Neural crest cell (in vitro differentiated cells): ENCODE data around the gene ATG9B. TPM values are rescaled to one million over a fixed set of nuclear protein-coding genes. Genes with fewer than 3 reads are reported as not detected.
"Not testable (repeated sequence)": the region's sequence is repeated elsewhere in the genome, so short reads cannot be mapped to it uniquely, and the experiment has no call there.

Experiments used
- DNase-seq: peaks from one replicate; pipeline ENCODE4 v3.0.0; 2021; ENCODE audit warnings: low read depth, mixed read lengths, low spot score
- H3K27ac Mint-ChIP-seq: one replicate; pipeline ENCODE4 v1.8.0; 2021; ENCODE audit warnings: mild to moderate bottlenecking, mixed read lengths; ENCODE audit not compliant: unreplicated experiment
- H3K27me3 Mint-ChIP-seq: 2 replicates; pipeline ENCODE4 v1.8.0; 2021; ENCODE audit warnings: low read depth, mild to moderate bottlenecking, mixed read lengths
- H3K36me3 Mint-ChIP-seq: 2 replicates; pipeline ENCODE4 v1.8.0; 2021; ENCODE audit warnings: low read depth, mild to moderate bottlenecking, mixed read lengths
- H3K4me1 Mint-ChIP-seq: 2 replicates; pipeline ENCODE4 v1.8.0; 2021; ENCODE audit warnings: mixed read lengths
- H3K4me3 Mint-ChIP-seq: one replicate; pipeline ENCODE4 v1.8.0; 2021; ENCODE audit warnings: mild to moderate bottlenecking, mixed read lengths
- H3K9me3 Mint-ChIP-seq: 2 replicates; pipeline ENCODE4 v1.8.0; 2021; ENCODE audit warnings: mixed read lengths
- total RNA-seq: library from RNA; stranded (reverse); gene quantifications from 2 replicates; pipeline ENCODE4 v1.2.1, GENCODE V29; 2021
- TF ChIP-seq, protein P1 (sequence below): fragments of 200-600 bp; sonication (generic); conservative IDR thresholded peaks from 2 replicates; pipeline ENCODE4 v1.5.0; 2021; ENCODE audit warnings: antibody characterized with exemption, mild to moderate bottlenecking

The ATG9B gene
- total RNA-seq, 1 donor from 2014 or later = 8.0 TPM

DNA sequence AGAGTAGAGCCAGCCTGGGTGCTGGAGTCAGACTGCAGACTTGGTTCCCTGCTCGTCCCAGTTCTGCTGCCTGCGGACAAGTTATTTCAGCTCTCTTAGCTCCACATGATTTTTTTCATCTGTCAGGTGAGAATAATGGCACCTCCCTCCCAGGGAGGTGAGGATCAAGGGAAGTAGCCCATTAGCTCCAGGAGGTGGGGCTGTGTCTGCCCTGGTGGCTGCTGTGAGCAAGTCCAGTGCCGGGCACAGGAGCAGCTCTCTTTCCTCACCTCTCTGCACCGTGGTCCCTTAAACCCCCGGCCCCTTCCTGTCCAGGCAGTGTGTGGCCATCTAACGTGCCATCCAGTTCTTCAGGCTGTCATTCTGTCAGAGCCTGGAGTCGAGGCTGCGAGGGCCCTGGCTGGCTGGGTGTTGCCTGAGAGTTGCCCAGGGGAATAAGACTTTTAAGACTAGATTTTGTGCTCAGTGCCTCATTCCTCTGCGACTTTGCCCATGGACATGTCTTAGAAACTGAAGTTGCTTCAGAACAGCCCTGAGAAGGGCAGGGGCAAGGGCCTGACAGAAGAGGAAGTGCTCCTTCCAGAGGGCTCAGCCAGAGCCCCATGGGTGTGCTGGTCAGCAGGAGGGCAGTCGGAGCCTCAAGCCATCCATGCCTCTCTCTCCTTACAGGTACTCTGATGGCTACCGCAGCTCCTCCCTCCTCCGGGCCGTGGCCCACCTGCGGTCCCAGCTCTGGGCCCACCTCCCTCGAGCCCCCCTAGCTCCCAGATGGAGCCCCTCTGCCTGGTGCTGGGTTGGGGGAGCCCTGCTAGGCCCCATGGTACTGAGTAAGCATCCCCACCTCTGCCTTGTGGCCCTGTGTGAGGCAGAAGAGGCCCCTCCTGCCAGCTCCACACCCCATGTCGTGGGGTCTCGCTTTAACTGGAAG is 8.9 kb upstream of the ATG9B start:
- Mint-ChIP-seq H3K36me3 (no peaks in the 10 kb centered on the region), H3K4me3 (no peak overlapping the region), H3K4me1 (peaks cover 8% of the 10 kb centered on the region), H3K9me3 (no peaks in the 10 kb centered on the region), H3K27ac (no peak overlapping the region), H3K27me3 (no peaks in the 10 kb centered on the region)
- DNase-seq = no peak
- TF ChIP-seq, protein P1, sequence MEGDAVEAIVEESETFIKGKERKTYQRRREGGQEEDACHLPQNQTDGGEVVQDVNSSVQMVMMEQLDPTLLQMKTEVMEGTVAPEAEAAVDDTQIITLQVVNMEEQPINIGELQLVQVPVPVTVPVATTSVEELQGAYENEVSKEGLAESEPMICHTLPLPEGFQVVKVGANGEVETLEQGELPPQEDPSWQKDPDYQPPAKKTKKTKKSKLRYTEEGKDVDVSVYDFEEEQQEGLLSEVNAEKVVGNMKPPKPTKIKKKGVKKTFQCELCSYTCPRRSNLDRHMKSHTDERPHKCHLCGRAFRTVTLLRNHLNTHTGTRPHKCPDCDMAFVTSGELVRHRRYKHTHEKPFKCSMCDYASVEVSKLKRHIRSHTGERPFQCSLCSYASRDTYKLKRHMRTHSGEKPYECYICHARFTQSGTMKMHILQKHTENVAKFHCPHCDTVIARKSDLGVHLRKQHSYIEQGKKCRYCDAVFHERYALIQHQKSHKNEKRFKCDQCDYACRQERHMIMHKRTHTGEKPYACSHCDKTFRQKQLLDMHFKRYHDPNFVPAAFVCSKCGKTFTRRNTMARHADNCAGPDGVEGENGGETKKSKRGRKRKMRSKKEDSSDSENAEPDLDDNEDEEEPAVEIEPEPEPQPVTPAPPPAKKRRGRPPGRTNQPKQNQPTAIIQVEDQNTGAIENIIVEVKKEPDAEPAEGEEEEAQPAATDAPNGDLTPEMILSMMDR = no peak

DNA sequence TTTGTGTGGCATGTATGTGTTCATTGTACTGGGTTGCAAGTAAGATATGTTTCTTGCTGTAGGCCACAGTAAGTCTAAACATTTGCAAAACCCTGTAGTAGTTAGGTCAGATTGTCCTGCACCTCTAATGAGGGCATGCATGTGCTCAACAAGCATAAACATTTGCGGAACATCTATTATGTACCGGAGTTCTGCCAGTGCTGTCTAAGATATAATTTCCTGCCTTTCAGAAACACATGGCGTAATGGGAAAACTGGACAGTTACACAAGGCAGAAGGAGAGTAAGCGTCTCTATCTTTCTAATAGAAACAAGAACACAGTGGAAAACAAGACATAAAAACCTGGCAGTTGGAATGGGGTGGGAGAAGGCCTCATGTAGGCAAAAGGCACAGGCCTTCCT is 6.7 kb upstream of the ATG9B start:
- Mint-ChIP-seq H3K4me3 (peak overlapping the region; percentile 52), H3K27me3 (peaks cover 8% of the 10 kb centered on the region), H3K4me1 (peaks cover 16% of the 10 kb centered on the region), H3K27ac (no peak overlapping the region), H3K36me3 (no peaks in the 10 kb centered on the region), H3K9me3 (no peaks in the 10 kb centered on the region)
- DNase-seq = no peak
- TF ChIP-seq, protein P1 = no peak

DNA sequence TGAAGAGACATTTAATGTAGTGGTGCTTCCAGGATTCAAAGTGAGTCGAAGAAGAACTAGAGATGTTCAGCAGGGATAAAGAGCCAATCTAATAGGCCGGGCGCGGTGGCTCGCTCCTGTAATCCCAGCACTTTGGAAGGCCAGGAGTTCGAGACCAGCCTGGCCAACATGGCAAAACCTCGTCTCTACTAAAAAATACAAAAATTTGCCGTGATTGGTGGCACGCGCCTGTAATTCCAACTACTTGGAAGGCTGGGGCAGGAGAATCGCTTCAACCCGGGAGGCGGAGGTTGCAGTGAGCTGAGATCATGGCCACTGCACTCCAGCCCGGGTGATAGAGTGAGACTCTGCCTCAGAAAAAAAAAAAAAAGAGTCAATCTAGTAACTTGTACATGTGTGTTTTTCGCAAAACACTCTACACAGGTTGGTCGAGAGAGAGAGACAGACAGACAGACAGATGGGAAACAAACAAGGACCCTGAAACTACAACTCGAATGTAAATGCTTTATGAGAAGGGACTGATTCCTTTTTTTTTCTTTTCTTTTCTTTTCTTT is 4.7 kb upstream of the ATG9B start:
- Mint-ChIP-seq H3K4me1 (peaks cover 16% of the 10 kb centered on the region), H3K27me3 (peaks cover 8% of the 10 kb centered on the region), H3K4me3 (peak overlapping the region; percentile 96), H3K27ac (peak overlapping the region; percentile 95), H3K36me3 (no peaks in the 10 kb centered on the region), H3K9me3 (no peaks in the 10 kb centered on the region)
- DNase-seq = no peak
- TF ChIP-seq, protein P1 = no peak

DNA sequence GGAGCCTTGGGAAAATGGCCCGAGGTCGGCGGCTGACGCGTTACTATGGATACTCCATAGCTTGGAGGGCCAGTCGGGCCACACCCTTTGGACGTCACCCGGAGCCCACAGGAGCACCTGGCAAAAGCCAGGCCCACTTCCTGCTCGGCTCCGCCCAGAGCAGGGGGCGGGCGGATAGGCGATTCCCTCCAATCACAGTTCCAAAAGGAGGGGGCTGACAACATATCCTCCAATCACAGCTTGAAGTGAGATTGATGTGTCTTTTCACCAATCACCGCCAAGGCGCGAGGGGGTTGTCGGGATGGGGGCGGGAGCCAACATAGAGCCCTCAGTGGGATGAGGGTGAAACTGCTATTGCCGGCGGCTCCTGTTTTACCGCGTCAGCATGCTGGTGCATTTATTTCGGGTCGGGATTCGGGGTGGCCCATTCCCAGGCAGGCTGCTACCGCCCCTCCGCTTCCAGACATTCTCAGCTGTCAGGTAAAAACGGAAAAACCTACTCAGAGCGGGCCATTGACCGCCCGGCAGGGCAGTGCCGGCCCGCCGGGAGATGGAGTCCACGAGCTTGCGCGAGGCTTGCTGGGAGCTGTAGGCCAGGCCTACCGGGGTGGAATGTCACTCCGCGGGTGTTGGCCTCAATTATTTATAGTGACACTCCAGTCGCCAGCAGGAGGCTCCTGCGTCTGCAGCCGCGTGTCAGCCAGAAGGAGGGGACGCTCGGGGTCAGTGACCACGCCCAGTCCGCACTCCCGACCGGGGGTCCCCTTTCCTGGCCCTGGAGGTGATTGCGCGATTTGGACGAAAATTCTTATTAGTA is 4.0 kb upstream of the ATG9B start, which contains the start of gene ABCB8:
ABCB8 (plus strand) TSS at position 320 of the 817 bp plus-strand sequence; CDS start at position 386, 66 bp downstream.
- Mint-ChIP-seq H3K36me3 (no peaks in the 10 kb centered on the region), H3K9me3 (no peaks in the 10 kb centered on the region), H3K27ac (peak within 1 kb of the TSS; percentile 95), H3K4me3 (peak within 1 kb of the TSS; percentile 96), H3K27me3 (peaks cover 8% of the 10 kb centered on the region), H3K4me1 (peaks cover 16% of the 10 kb centered on the region)
- TF ChIP-seq, protein P1 = peak; percentile 56
- peak; percentile 99 for DNase-seq

DNA sequence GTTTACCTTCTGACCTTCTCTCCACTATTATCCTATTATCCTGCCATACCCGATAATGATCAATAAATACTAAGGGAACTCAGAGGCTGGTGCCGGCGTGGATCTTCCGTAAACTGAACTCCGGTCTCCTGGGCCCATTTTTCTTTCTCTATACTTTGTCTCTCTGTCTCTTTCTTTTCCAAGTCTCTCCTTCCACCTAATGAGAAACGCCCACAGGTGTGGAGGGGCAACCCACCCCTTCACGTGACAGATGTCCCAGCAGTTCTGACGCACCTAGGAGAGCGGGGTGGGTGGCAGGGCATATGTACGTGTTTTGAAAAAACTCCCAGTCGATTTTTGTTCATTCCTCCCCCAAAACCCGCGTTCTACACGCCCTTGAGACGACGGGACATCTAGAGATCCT is 3.4 kb upstream of the ATG9B start:
- H3K36me3 Mint-ChIP-seq = not testable (repeated sequence)

DNA sequence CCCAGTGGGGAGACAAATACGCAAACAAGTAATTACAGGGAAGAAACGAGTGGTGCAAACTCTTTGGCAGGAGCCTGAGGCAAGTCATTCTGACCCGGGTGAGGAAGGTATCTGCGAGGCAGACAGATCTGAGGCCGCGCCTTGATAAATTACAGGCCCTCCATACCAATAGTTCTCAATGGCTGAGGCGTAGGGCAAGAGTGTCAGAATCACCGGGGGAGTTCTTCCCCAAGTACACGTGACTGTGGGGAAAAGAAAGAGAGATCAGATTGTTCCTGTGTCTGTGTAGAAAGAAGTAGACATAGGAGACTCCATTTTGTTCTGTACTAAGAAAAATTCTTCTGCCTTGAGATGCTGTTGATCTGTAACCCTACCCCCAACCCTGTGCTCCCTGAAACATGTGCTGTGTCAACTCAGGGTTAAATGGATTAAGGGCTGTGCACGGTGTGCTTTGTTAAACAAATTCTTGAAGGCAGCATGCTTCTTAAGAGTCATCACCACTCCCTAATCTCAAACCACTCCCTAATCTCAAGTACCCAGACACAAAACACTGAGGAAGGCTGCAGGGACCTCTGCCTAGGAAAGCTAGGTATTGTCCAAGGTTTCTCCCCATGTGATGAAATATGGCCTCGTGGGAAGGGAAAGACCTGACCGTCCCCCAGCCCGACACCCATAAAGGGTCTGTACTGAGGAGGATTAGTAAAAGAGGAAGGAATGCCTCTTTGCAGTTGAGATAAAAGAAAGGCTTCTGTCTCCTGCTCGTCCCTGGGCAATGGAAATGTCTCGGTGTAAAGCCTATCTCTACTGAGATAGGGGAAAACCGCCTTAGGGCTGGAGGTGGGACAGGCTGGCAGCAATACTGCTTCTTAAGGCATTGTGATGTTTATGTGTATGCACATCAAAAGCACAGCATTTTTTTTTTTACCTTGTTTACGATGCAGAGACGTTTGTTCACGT is 2.8 kb upstream of the ATG9B start:
- DNase-seq, H3K36me3 Mint-ChIP-seq: not testable (repeated sequence)

More for the DNA sequence above, 3.4 kb upstream of the ATG9B start:
- H3K9me3 Mint-ChIP-seq, DNase-seq, H3K27me3 Mint-ChIP-seq: not testable (repeated sequence)
- H3K4me3 Mint-ChIP-seq = peak overlapping the region; percentile 96
- H3K27ac Mint-ChIP-seq = peak overlapping the region; percentile 10
- peaks cover 16% of the 10 kb centered on the region for H3K4me1 Mint-ChIP-seq

More for the DNA sequence above, 2.8 kb upstream of the ATG9B start:
- H3K27me3 Mint-ChIP-seq, H3K27ac Mint-ChIP-seq, H3K9me3 Mint-ChIP-seq: not testable (repeated sequence)
- Mint-ChIP-seq H3K4me1 (peaks cover 16% of the 10 kb centered on the region), H3K4me3 (peak overlapping the region; percentile 96)
